Cerebellar nuclear complex (tissue), 1 donor: ENCODE data around the gene BRMS1L.

Experiments used
- DNase-seq, 2 experiments: peaks; one replicate each; lab custom pipeline; 2025; lab: John Stamatoyannopoulos, UW

Gene BRMS1L

GRCh38 chr14:35865611-35866324 lies 39.6 kb downstream of the BRMS1L start:
- no peak for DNase-seq

GRCh38 chr14:35866595-35867279 lies 40.6 kb downstream of the BRMS1L start:
- DNase-seq: no peak

GRCh38 chr14:35867280-35867629 lies 41.1 kb downstream of the BRMS1L start:
- DNase-seq: no peak

- no peak for DNase-seq
Measured at GRCh38 chr14:35875296-35875695, 49.2 kb downstream of the BRMS1L start.

GRCh38 chr14:35877276-35877675 lies 51.1 kb downstream of the BRMS1L start:
- DNase-seq: no peak

GRCh38 chr14:35878272-35879150 lies 52.4 kb downstream of the BRMS1L start:
- DNase-seq: no peak

GRCh38 chr14:35879151-35879648 lies 53.1 kb downstream of the BRMS1L start:
- DNase-seq: no peak

- DNase-seq: no peak
Measured at GRCh38 chr14:35879654-35880249, 53.6 kb downstream of the BRMS1L start.

GRCh38 chr14:35881280-35881679 lies 55.1 kb downstream of the BRMS1L start:
- no peak for DNase-seq

- no peak for DNase-seq
Measured at GRCh38 chr14:35883677-35884293, 57.6 kb downstream of the BRMS1L start.

- no peak for DNase-seq
Measured at GRCh38 chr14:35890308-35890707, 64.2 kb downstream of the BRMS1L start.

- DNase-seq: no peak
Measured at GRCh38 chr14:35895256-35895655, 69.1 kb downstream of the BRMS1L start.

GRCh38 chr14:35897616-35898111 lies 71.5 kb downstream of the BRMS1L start:
- DNase-seq: no peak

- DNase-seq: no peak
Measured at GRCh38 chr14:35898217-35898775, 72.2 kb downstream of the BRMS1L start.

- no peak for DNase-seq
Measured at GRCh38 chr14:35900741-35901140, 74.6 kb downstream of the BRMS1L start.

GRCh38 chr14:35909665-35910064 lies 83.5 kb downstream of the BRMS1L start:
- DNase-seq: no peak

GRCh38 chr14:35910191-35910590 lies 84.1 kb downstream of the BRMS1L start:
- no peak for DNase-seq

- DNase-seq: no peak
Measured at GRCh38 chr14:35911097-35911496, 85.0 kb downstream of the BRMS1L start.

GRCh38 chr14:35915185-35915584 lies 89.0 kb downstream of the BRMS1L start:
- DNase-seq: no peak

GRCh38 chr14:35915775-35916174 lies 89.6 kb downstream of the BRMS1L start:
- no peak for DNase-seq
